Mammary epithelial cell (primary cell): ENCODE data around the gene PRODH.
"Not testable (repeated sequence)": the region's sequence is repeated elsewhere in the genome, so short reads cannot be mapped to it uniquely, and the experiment has no call there.

Source experiments
- EZH2 ChIP-seq: IDR thresholded peaks from 2 replicates; pipeline ENCODE4 v1.6.1; 2012; ENCODE audit warnings: low read length, inconsistent platforms, borderline replicate concordance
- TF ChIP-seq, protein P1 (sequence below), 2 donors: IDR thresholded peaks in 1 of 2; conservative IDR thresholded peaks in 1 of 2; 2 replicates each; pipeline ENCODE4 v1.5.1; 2011 to 2012; ENCODE audit warnings: inconsistent platforms in 2 of 2, low read length in 2 of 2, mild to moderate bottlenecking in 2 of 2, control low read depth in 1 of 2, low read depth in 1 of 2; ENCODE audit not compliant: insufficient read depth in 1 of 2; ENCODE audit errors: extremely low read depth in 1 of 2

DNA sequence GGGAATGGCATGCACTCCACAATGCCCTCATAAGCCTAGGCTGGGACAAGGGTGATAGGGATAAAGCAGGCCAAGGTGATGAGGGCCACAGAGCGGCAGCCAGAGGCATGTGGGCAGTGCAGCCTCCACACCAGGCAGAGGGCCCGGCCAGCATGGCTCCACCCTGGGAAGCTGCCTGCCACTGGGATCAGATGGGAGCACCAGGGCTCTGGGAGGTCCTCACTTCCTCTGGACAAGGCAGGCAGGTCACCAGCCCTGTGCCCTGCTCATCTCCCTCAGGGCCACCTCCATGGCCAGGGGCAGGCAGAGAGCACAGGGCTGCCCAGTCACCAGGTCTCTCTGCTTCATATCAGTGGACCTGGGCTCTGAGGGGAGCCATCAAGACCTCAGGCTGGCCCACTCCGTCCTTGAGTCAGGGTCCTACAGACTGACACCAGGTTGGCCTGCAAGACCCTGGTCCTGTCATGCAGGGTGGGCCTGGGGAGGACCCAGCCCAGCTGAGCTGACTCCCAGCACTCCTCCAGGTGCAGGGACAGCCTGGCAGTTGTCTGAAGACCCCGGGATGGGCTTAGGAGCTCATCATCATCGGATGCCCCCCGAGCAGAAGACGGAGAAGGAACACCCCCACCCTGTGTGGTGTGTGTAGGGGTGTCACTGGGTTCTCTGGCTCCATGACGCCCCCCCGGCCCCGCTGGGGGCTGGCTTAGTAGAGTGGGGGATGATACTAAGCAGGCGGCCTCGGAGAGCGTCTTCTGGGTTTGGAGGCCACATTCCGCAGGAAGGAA is 33.3 kb upstream of the PRODH start:
- TF ChIP-seq, protein P1, sequence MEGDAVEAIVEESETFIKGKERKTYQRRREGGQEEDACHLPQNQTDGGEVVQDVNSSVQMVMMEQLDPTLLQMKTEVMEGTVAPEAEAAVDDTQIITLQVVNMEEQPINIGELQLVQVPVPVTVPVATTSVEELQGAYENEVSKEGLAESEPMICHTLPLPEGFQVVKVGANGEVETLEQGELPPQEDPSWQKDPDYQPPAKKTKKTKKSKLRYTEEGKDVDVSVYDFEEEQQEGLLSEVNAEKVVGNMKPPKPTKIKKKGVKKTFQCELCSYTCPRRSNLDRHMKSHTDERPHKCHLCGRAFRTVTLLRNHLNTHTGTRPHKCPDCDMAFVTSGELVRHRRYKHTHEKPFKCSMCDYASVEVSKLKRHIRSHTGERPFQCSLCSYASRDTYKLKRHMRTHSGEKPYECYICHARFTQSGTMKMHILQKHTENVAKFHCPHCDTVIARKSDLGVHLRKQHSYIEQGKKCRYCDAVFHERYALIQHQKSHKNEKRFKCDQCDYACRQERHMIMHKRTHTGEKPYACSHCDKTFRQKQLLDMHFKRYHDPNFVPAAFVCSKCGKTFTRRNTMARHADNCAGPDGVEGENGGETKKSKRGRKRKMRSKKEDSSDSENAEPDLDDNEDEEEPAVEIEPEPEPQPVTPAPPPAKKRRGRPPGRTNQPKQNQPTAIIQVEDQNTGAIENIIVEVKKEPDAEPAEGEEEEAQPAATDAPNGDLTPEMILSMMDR (conservative IDR thresholded peaks at IDR 0.05 in 1 of 2, IDR thresholded peaks at IDR 0.05 in 1 of 2; ENCODE audit: extremely low read depth in 1 of 2, insufficient read depth in 1 of 2, low read depth in 1 of 2, low read length in 2 of 2), result not testable (repeated sequence)
- TF ChIP-seq EZH2, result not testable (repeated sequence)
